ENCODE measurements around the gene ANO8.
A peak's percentile ranks its signal among the peaks of the same experiment; 100 is the strongest.
"Not testable (repeated sequence)": the region's sequence is repeated elsewhere in the genome, so short reads cannot be mapped to it uniquely, and the experiment has no call there.

ANO8 gene

GRCh38 chr19:17334414-17335409 lies at the start of gene ANO8:
Gene ANO8, minus strand, starts transcription at chr19:17334855. Its CDS starts 185 bp downstream, at chr19:17334670.
- TF ChIP-seq FOXP2 (optimal IDR thresholded peaks at IDR 0.05; ENCODE audit: control extremely low read depth, extremely low read length, insufficient read depth), result peak; percentile 77
- no peak for TF ChIP-seq EZH2 (IDR thresholded peaks at IDR 0.05)
- peak; percentile 63; the same call in 1 of the 2 replicates for TF ChIP-seq POLR2AphosphoS5 (IDR thresholded peaks at IDR 0.05; ENCODE audit: borderline replicate concordance, low read depth, low read length)
- Histone ChIP-seq H3K9ac (ENCODE audit: insufficient read length) (peak within 1 kb of the TSS; percentile 87), H3K9me3 (ENCODE audit: low read depth, low read length) (no peaks in the 10 kb centered on the region), H3K36me3 (ENCODE audit: insufficient read depth, low read length) (peaks cover 5% of the 10 kb centered on the region), H3K27ac (peak within 1 kb of the TSS; percentile 7; the same call in 1 of the 2 replicates), H3K4me3 (peak within 1 kb of the TSS; percentile 91)
- DNase-seq (ENCODE audit: low read depth, low spot score), result peak; percentile 92

GRCh38 chr19:17380426-17381138 lies 45.9 kb upstream of the ANO8 start:
- Histone ChIP-seq H3K36me3 (ENCODE audit: insufficient read depth, low read length) (no peaks in the 10 kb centered on the region), H3K27ac (no peak overlapping the region), H3K4me3 (no peak overlapping the region), H3K9ac (ENCODE audit: insufficient read length) (no peak overlapping the region), H3K9me3 (ENCODE audit: low read depth, low read length) (no peaks in the 10 kb centered on the region)
- TF ChIP-seq POLR2AphosphoS5 (IDR thresholded peaks at IDR 0.05; ENCODE audit: borderline replicate concordance, low read depth, low read length) (no peak), FOXP2 (optimal IDR thresholded peaks at IDR 0.05; ENCODE audit: control extremely low read depth, extremely low read length, insufficient read depth) (no peak), EZH2 (IDR thresholded peaks at IDR 0.05) (no peak)
- no peak for DNase-seq (ENCODE audit: low read depth, low spot score)

- Histone ChIP-seq H3K4me3 (no peak overlapping the region), H3K9ac (ENCODE audit: insufficient read length) (no peak overlapping the region), H3K27ac (no peak overlapping the region), H3K9me3 (ENCODE audit: low read depth, low read length) (no peaks in the 10 kb centered on the region), H3K36me3 (ENCODE audit: insufficient read depth, low read length) (no peaks in the 10 kb centered on the region)
- DNase-seq (ENCODE audit: low read depth, low spot score), result no peak
- TF ChIP-seq POLR2AphosphoS5 (IDR thresholded peaks at IDR 0.05; ENCODE audit: borderline replicate concordance, low read depth, low read length), result no peak
- TF ChIP-seq EZH2 (IDR thresholded peaks at IDR 0.05), result no peak
- no peak for TF ChIP-seq FOXP2 (optimal IDR thresholded peaks at IDR 0.05; ENCODE audit: control extremely low read depth, extremely low read length, insufficient read depth)
These were observed 44.6 kb upstream of the ANO8 start for GRCh38 chr19:17379221-17379631.

- Histone ChIP-seq H3K9me3 (ENCODE audit: low read depth, low read length) (no peaks in the 10 kb centered on the region), H3K4me3 (no peak overlapping the region), H3K27ac (no peak overlapping the region), H3K9ac (ENCODE audit: insufficient read length) (no peak overlapping the region), H3K36me3 (ENCODE audit: insufficient read depth, low read length) (no peaks in the 10 kb centered on the region)
- no peak for DNase-seq (ENCODE audit: low read depth, low spot score)
- no peak for TF ChIP-seq POLR2AphosphoS5 (IDR thresholded peaks at IDR 0.05; ENCODE audit: borderline replicate concordance, low read depth, low read length)
- TF ChIP-seq EZH2 (IDR thresholded peaks at IDR 0.05), result no peak
- TF ChIP-seq FOXP2 (optimal IDR thresholded peaks at IDR 0.05; ENCODE audit: control extremely low read depth, extremely low read length, insufficient read depth), result no peak
These were observed 43.6 kb upstream of the ANO8 start for GRCh38 chr19:17378271-17378670.

- H3K36me3 ChIP-seq (ENCODE audit: insufficient read depth, low read length), result no peaks in the 10 kb centered on the region
These were observed 42.4 kb upstream of the ANO8 start, which contains the start of gene PLVAP for GRCh38 chr19:17376935-17377600. Gene PLVAP, minus strand, starts transcription at chr19:17377342. Its CDS starts 54 bp downstream, at chr19:17377288.

GRCh38 chr19:17370026-17370587 lies 35.5 kb upstream of the ANO8 start:
- no peak overlapping the region for H3K9ac ChIP-seq (ENCODE audit: insufficient read length)
- no peaks in the 10 kb centered on the region for H3K36me3 ChIP-seq (ENCODE audit: insufficient read depth, low read length)
- TF ChIP-seq FOXP2 (optimal IDR thresholded peaks at IDR 0.05; ENCODE audit: control extremely low read depth, extremely low read length, insufficient read depth) (no peak), EZH2 (IDR thresholded peaks at IDR 0.05) (no peak)
- no peak overlapping the region for H3K27ac ChIP-seq
- no peak for DNase-seq (ENCODE audit: low read depth, low spot score)
- no peak overlapping the region for H3K4me3 ChIP-seq
- H3K9me3 ChIP-seq (ENCODE audit: low read depth, low read length), result no peaks in the 10 kb centered on the region

More at GRCh38 chr19:17376935-17377600, 42.4 kb upstream of the ANO8 start, which contains the start of gene PLVAP:
- no peak for DNase-seq (ENCODE audit: low read depth, low spot score)
- H3K4me3 ChIP-seq, result no peak within 1 kb of the TSS
- H3K9me3 ChIP-seq (ENCODE audit: low read depth, low read length), result no peaks in the 10 kb centered on the region
- TF ChIP-seq FOXP2 (optimal IDR thresholded peaks at IDR 0.05; ENCODE audit: control extremely low read depth, extremely low read length, insufficient read depth), result no peak
- TF ChIP-seq POLR2AphosphoS5 (IDR thresholded peaks at IDR 0.05; ENCODE audit: borderline replicate concordance, low read depth, low read length), result no peak
- no peak for TF ChIP-seq EZH2 (IDR thresholded peaks at IDR 0.05)
- no peak within 1 kb of the TSS for H3K9ac ChIP-seq (ENCODE audit: insufficient read length)
- no peak within 1 kb of the TSS for H3K27ac ChIP-seq

GRCh38 chr19:17365361-17365760 lies 30.7 kb upstream of the ANO8 start:
- no peak for DNase-seq (ENCODE audit: low read depth, low spot score)
- H3K9ac ChIP-seq (ENCODE audit: insufficient read length), result no peak overlapping the region
- no peak overlapping the region for H3K27ac ChIP-seq
- no peaks in the 10 kb centered on the region for H3K36me3 ChIP-seq (ENCODE audit: insufficient read depth, low read length)
- no peak for TF ChIP-seq POLR2AphosphoS5 (IDR thresholded peaks at IDR 0.05; ENCODE audit: borderline replicate concordance, low read depth, low read length)
- TF ChIP-seq FOXP2 (optimal IDR thresholded peaks at IDR 0.05; ENCODE audit: control extremely low read depth, extremely low read length, insufficient read depth), result no peak
- no peak overlapping the region for H3K4me3 ChIP-seq
- no peaks in the 10 kb centered on the region for H3K9me3 ChIP-seq (ENCODE audit: low read depth, low read length)

- H3K27ac ChIP-seq; H3K4me3 ChIP-seq; H3K36me3 ChIP-seq (ENCODE audit: insufficient read depth, low read length); H3K9me3 ChIP-seq (ENCODE audit: low read depth, low read length); DNase-seq (ENCODE audit: low read depth, low spot score); H3K9ac ChIP-seq (ENCODE audit: insufficient read length): not testable (repeated sequence)
These were observed 29.4 kb upstream of the ANO8 start for GRCh38 chr19:17363852-17364605.
